A204.1 (cell line): ENCODE measurements around the gene SRPK2.
"Not testable (repeated sequence)": the region's sequence is repeated elsewhere in the genome, so short reads cannot be mapped to it uniquely, and the experiment has no call there.

ENCODE experiments used
- FAIRE-seq: peaks from 2 replicates; lab custom pipeline; 2012; peaks lifted over from hg19 to GRCh38; lab: Jason Lieb, UNC

Gene SRPK2

GRCh38 chr7:105376908-105377533 is 11.7 kb downstream of the SRPK2 start:
- no peak for FAIRE-seq

DNA sequence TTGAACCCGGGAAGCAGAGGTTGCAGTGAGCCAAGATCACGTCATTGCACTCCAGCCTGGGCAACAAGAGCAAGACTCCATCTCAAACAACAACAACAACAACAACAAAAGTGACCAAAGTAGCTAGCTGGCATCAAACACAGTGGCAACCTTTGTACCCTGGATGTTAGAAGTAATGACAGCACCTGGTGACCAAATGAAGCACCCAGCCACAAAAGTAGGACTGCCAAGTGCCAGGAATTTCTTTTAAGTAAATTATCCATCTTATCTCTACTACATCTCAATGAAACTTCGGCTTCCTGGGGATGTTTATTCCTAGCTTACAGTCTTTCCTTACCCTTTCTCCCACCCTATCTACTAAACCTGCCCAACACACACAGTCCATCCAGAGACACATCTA is 18.8 kb downstream of the SRPK2 start:
- no peak for FAIRE-seq

DNA sequence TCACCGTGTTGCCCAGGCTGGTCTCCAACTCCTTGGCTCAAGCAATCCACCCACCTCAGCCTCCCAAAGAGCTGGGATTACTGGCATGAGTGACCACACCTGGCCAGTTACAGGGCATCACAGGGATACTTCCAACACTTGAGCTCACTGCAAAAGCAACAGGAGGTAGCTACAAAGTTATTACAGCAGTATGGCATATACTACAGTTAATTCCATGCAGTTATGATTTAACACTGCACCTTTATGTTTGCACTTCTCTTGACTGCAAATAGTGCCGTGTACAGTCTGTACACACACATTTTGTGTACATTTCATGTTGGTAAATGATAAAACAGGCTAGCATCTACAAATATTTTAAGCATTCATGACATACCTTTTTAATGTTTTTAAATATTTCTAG is 21.3 kb downstream of the SRPK2 start:
- FAIRE-seq = no peak

DNA sequence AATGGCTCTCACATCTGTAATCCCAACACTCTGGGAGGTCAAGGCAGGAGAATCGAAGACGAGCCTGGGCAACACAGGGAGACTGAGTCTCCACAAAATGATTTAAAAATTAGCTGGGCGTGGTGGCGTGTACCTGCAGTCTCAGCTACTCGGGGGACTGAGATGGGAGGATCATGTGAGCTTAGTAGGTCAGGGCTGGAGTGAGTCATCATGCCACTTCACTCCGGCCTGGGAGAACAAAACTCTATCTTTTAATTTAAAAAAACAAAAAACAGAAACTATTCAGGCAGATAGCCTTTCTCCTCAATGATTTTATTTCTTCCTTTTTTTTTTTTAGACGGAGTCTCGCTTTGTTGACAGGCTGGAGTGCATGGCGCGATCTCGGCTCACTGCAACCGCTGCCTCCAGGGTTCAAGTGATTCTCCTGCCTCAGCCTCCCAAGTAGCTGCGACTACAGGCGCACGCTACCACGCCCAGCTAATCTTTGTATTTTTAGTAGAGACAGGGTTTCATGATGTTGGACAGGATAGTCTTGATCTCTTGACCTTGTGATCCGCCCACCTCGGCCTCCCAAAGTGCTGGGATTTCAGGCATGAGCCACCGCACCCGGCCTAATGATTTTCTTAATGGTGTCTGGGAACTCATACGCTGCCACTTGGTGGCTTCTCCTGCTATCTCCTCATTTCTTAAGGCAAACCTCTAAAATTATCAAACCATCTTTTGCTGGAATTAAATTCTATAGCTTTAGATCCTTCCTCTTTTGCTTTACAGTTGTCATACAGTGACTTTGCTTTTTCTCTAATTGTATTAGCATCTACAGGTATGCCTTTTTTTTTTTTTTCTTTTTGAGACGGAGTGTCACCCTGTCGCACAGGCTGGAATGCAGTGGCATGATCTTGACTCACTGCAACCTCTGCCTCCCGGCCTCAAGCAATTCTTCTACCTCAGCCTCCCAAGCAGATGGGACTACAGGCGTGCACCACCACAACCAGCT is 22.9 kb downstream of the SRPK2 start:
- FAIRE-seq = no peak

GRCh38 chr7:105364684-105365083 is 24.0 kb downstream of the SRPK2 start:
- FAIRE-seq = no peak

DNA sequence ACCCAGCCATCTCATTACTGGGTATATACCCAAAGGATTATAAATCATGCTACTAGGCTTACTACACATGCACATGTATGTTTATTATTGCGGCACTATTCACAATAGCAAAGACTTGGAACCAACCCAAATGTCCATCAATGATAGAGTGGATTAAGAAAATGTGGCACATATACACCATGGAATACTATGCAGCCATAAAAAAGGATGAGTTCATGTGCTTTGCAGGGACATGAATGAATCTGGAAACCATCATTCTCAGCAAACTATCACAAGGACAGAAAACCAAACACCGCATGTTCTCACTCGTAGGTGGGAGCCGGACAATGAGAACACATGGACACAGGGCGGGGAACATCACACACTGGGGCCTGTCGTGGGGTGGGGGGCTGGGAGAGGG is 25.1 kb downstream of the SRPK2 start:
- not testable (repeated sequence) for FAIRE-seq

DNA sequence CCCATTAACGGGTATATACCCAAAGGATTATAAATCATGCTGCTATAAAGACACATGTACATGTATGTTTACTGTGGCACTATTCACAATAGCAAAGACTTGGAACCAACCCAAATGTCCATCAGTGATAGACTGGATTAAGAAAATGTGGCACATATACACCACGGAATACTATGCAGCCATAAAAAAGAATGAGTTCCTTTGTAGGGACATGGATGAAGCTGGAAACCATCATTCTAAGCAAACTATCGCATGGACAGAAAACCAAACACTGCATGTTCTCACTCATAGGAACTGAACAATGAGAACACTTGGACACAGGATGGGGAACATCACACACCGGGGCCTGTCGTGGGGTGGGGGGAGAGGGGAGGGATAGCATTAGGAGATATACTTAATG is 26.0 kb downstream of the SRPK2 start:
- not testable (repeated sequence) for FAIRE-seq

GRCh38 chr7:105361995-105362394 is 26.7 kb downstream of the SRPK2 start:
- FAIRE-seq = not testable (repeated sequence)

DNA sequence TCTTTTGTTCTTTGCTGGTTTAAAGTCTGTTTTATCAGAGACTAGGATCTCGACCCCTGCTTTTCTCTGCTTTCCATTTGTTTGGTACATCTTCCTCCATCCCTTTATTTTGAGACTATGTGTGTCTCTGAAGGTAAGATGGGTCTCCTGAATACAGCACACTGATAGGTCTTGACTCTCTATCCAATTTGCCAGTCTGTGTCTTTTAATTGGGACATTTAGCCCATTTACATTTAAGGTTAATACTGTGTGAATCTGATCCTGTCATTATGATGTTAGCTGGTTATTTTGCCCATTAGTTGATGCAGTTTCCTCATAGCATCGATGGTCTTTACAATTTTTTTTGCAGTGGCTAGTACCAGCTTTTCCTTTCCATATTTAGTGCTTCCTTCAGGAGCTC is 28.6 kb downstream of the SRPK2 start:
- FAIRE-seq = not testable (repeated sequence)

GRCh38 chr7:105355701-105356100 is 33.0 kb downstream of the SRPK2 start:
- no peak for FAIRE-seq

- FAIRE-seq = no peak
Observed at GRCh38 chr7:105354383-105354782, 34.3 kb downstream of the SRPK2 start.

- no peak for FAIRE-seq
Observed at GRCh38 chr7:105353752-105354328, 34.9 kb downstream of the SRPK2 start.

GRCh38 chr7:105352901-105353668 is 35.6 kb downstream of the SRPK2 start:
- no peak for FAIRE-seq

DNA sequence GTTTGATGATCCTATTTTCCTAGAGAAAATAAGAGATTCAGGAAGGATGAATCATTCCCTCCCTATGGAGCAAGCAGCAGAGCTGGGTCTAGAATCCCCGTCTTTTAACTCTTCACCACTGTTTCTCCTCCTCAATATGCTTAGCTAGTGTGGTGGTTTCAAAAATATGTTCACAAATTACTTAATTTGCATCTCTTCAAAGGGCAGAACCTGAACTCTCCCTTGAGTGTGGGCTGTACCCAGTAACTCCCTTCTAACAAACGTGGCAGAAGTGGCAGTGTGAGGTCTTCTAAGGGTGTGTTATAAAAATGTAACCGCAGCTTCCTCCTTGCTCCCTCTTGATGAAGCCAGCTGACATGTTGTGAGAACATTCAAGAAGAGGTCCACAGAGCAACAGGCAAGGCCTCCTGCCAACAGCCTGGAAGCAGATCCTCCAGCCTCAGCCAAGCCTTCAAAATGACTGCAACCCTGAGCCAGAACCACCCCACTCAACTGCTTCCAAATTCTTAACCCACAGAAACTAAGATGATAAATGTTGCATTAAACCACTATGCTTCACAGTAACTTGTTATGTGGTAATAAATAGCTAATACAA is 36.6 kb downstream of the SRPK2 start:
- FAIRE-seq = peak; percentile 95

- peak; percentile 96 for FAIRE-seq
Observed at GRCh38 chr7:105350906-105351305, 37.8 kb downstream of the SRPK2 start.

DNA sequence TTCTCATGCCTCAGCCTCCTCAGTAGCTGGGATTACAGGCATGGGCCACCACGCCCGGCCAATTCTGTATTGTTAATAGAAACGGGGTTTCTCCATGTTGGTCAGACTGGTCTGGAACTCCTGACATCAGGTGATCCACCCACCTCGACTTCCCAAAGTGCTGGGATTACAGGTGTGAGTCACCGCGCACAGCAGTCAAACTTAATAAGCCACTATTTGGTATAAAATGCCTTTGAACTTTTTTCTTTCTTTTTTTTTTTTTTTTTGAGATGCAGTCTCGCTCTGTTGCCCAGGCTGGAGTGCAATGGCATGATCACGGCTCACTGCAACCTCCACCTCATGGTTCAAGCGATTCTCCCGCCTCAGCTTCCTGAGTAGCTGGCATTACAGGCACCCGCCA is 40.5 kb downstream of the SRPK2 start:
- peak; percentile 35 for FAIRE-seq

DNA sequence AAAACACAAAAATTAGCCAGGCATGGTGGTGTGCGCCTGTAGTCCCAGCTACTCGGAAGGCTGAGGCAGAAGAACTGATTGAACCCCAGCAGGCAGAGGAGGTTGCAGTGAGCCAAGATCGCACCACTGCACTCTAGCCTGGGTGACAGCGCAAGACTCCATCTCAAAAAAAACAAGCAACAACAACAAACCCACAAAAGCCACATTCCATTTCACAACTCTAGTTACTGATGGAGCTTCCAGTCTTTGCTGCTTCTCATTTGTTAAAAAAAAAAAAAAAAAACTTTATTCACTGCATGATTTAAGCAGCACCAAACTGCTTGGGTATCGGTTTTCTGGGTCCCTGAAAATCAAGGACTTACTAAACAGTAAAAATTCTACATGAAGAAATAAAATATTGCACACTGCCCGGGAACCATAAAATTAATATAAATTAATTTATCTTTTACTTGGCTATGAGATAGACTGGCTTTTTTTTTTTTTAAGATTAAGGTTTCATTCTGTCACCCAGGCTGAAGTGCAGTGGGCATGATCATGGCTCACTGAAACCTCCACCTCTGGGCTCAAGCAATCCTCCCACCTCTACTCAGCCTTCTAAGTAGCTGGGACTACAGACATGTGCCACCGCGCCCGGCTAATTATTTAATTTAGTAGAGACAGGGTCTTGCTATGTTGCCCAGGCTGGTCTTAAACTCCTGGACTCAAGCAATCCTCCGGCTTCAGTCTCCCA is 42.0 kb downstream of the SRPK2 start:
- no peak for FAIRE-seq

GRCh38 chr7:105346138-105346537 is 42.6 kb downstream of the SRPK2 start:
- FAIRE-seq = no peak

- no peak for FAIRE-seq
Observed at GRCh38 chr7:105345725-105346124, 43.0 kb downstream of the SRPK2 start.

DNA sequence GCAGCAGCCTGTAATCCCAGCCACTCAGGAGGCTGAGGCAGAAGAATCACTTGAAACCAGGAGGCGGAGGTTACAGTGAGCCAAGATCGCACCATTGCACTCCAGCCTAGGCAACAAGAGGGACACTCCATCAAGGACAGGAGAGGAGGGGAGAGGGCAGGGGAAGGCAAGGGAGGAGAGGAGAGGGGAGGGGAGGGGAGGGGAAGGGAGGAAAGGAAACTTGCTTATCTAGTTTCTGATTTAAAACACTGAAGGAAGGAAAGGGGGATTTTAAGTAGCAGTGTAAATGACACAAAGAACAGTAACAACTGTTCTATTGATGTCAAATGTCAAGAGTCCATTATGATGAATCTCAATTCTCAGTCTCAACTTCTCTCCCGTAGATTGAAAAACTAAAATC is 43.7 kb downstream of the SRPK2 start:
- no peak for FAIRE-seq
